OCI-M1 (cell line): Measurements from ENCODE around the gene EHMT1.

Source experiments
- DNase-seq: peaks from one replicate; lab custom pipeline; 2025; lab: John Stamatoyannopoulos, UW

EHMT1 gene

GRCh38 chr9:137618105-137619067 is at the start of gene EHMT1:
Gene EHMT1 (plus strand): TSS chr9:137619005. CDS start chr9:137619029, 24 bp downstream.
- peak; percentile 93 for DNase-seq

- no peak for DNase-seq
Observed at GRCh38 chr9:137569609-137570203, 49.1 kb upstream of the EHMT1 start.

GRCh38 chr9:137570566-137570965 is 48.2 kb upstream of the EHMT1 start:
- DNase-seq: no peak

GRCh38 chr9:137574192-137574591 is 44.6 kb upstream of the EHMT1 start:
- DNase-seq: no peak

- DNase-seq: no peak
Observed at GRCh38 chr9:137575364-137575715, 43.5 kb upstream of the EHMT1 start.

- no peak for DNase-seq
Observed at GRCh38 chr9:137575716-137576411, 42.9 kb upstream of the EHMT1 start.

- peak; percentile 96 for DNase-seq
Observed at GRCh38 chr9:137578518-137579258, 40.1 kb upstream of the EHMT1 start, which contains the start of gene DPH7. Gene DPH7 (minus strand): TSS chr9:137578925. CDS start chr9:137578777, 148 bp downstream.

- no peak for DNase-seq
Observed at GRCh38 chr9:137579259-137579604, 39.6 kb upstream of the EHMT1 start.

GRCh38 chr9:137580209-137580953 is 38.4 kb upstream of the EHMT1 start:
- no peak for DNase-seq

GRCh38 chr9:137580954-137581322 is 37.9 kb upstream of the EHMT1 start:
- DNase-seq: no peak

- DNase-seq: no peak
Observed at GRCh38 chr9:137581361-137582285, 37.2 kb upstream of the EHMT1 start.

GRCh38 chr9:137582286-137582860 is 36.4 kb upstream of the EHMT1 start:
- peak; percentile 23 for DNase-seq

- DNase-seq: no peak
Observed at GRCh38 chr9:137583347-137583746, 35.5 kb upstream of the EHMT1 start.

GRCh38 chr9:137583957-137584356 is 34.8 kb upstream of the EHMT1 start:
- DNase-seq: no peak

- DNase-seq: no peak
Observed at GRCh38 chr9:137586854-137587253, 32.0 kb upstream of the EHMT1 start.

GRCh38 chr9:137588311-137588710 is 30.5 kb upstream of the EHMT1 start:
- DNase-seq: no peak

- DNase-seq: no peak
Observed at GRCh38 chr9:137588891-137589290, 29.9 kb upstream of the EHMT1 start.

- peak; percentile 16 for DNase-seq
Observed at GRCh38 chr9:137589441-137590122, 29.2 kb upstream of the EHMT1 start.

- no peak for DNase-seq
Observed at GRCh38 chr9:137590123-137590468, 28.7 kb upstream of the EHMT1 start.
